ENCODE measurements around the gene IQSEC1. TPM values are rescaled to one million over a fixed set of nuclear protein-coding genes. Genes with fewer than 3 reads are reported as not detected.

IQSEC1 gene
- total and polyA plus RNA-seq, 9 of the 15 experiments (the other 6 are each of a cell fraction or from before 2014, with no cell fraction given) = 0.56 to 39.0 (median 6.8) TPM

GRCh38 chr3:12879191-12879815 is 193.9 kb downstream of the IQSEC1 start (continued):
- peak in 1 of 2 experiments; percentile 82; a peak in 1 of 3 replicates for TF ChIP-seq CBX3 (IDR thresholded peaks at IDR 0.05; ENCODE audit: borderline replicate concordance in 1 of 2, low read length in 2 of 2)
- TF ChIP-seq, protein P1, sequence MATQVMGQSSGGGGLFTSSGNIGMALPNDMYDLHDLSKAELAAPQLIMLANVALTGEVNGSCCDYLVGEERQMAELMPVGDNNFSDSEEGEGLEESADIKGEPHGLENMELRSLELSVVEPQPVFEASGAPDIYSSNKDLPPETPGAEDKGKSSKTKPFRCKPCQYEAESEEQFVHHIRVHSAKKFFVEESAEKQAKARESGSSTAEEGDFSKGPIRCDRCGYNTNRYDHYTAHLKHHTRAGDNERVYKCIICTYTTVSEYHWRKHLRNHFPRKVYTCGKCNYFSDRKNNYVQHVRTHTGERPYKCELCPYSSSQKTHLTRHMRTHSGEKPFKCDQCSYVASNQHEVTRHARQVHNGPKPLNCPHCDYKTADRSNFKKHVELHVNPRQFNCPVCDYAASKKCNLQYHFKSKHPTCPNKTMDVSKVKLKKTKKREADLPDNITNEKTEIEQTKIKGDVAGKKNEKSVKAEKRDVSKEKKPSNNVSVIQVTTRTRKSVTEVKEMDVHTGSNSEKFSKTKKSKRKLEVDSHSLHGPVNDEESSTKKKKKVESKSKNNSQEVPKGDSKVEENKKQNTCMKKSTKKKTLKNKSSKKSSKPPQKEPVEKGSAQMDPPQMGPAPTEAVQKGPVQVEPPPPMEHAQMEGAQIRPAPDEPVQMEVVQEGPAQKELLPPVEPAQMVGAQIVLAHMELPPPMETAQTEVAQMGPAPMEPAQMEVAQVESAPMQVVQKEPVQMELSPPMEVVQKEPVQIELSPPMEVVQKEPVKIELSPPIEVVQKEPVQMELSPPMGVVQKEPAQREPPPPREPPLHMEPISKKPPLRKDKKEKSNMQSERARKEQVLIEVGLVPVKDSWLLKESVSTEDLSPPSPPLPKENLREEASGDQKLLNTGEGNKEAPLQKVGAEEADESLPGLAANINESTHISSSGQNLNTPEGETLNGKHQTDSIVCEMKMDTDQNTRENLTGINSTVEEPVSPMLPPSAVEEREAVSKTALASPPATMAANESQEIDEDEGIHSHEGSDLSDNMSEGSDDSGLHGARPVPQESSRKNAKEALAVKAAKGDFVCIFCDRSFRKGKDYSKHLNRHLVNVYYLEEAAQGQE (IDR thresholded peaks at IDR 0.05; ENCODE audit: borderline replicate concordance) = peak; percentile 99
- TF ChIP-seq, protein P1 (CRISPR knock-in tag; IDR thresholded peaks at IDR 0.05; ENCODE audit: low read depth) = peak; percentile 97
- TF ChIP-seq DMBX1 (CRISPR knock-in tag; IDR thresholded peaks at IDR 0.05; ENCODE audit: borderline replicate concordance) = peak; percentile 87
- peak; percentile 24; the same call in 1 of the 2 replicates for TF ChIP-seq BCL6 (CRISPR knock-in tag; IDR thresholded peaks at IDR 0.05)
- TF ChIP-seq ZNF592 (IDR thresholded peaks at IDR 0.05) = peak; percentile 34; the same call in 1 of the 2 replicates
- 0 out of 2 replicates have a peak, but pooled peaks have one; percentile 42 for TF ChIP-seq ERF (CRISPR knock-in tag; IDR thresholded peaks at IDR 0.05)
- TF ChIP-seq ZNF311 (CRISPR knock-in tag; IDR thresholded peaks at IDR 0.05) = peak; percentile 84
- 0 out of 2 replicates have a peak, but pooled peaks have one; percentile 50 for TF ChIP-seq KLF6 (CRISPR knock-in tag; IDR thresholded peaks at IDR 0.05; ENCODE audit: borderline replicate concordance)
- 0 out of 2 replicates have a peak, but pooled peaks have one; percentile 57 for TF ChIP-seq ZNF165 (CRISPR knock-in tag; IDR thresholded peaks at IDR 0.05; ENCODE audit: borderline replicate concordance)
- TF ChIP-seq, protein P2, sequence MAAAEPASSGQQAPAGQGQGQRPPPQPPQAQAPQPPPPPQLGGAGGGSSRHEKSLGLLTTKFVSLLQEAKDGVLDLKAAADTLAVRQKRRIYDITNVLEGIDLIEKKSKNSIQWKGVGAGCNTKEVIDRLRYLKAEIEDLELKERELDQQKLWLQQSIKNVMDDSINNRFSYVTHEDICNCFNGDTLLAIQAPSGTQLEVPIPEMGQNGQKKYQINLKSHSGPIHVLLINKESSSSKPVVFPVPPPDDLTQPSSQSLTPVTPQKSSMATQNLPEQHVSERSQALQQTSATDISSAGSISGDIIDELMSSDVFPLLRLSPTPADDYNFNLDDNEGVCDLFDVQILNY (CRISPR knock-in tag; IDR thresholded peaks at IDR 0.05) = no peak
- TF ChIP-seq, protein P3, sequence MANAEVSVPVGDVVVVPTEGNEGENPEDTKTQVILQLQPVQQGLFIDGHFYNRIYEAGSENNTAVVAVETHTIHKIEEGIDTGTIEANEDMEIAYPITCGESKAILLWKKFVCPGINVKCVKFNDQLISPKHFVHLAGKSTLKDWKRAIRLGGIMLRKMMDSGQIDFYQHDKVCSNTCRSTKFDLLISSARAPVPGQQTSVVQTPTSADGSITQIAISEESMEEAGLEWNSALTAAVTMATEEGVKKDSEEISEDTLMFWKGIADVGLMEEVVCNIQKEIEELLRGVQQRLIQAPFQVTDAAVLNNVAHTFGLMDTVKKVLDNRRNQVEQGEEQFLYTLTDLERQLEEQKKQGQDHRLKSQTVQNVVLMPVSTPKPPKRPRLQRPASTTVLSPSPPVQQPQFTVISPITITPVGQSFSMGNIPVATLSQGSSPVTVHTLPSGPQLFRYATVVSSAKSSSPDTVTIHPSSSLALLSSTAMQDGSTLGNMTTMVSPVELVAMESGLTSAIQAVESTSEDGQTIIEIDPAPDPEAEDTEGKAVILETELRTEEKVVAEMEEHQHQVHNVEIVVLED (CRISPR knock-in tag; IDR thresholded peaks at IDR 0.05) = 0 out of 2 replicates have a peak, but pooled peaks have one; percentile 32
